Measurements from ENCODE around the gene VIPR2. TPM values are rescaled to one million over a fixed set of nuclear protein-coding genes. Genes with fewer than 3 reads are reported as not detected.

The VIPR2 gene
- total RNA-seq, 3 donors from 2014 or later: 0.48 to 14.0 (median 4.6) TPM

GRCh38 chr7:159030490-159031134, 114.1 kb downstream of the VIPR2 start:
- intact Hi-C loops (cut with DNase I; ENCODE audit: low total_unique reads): no loop called here
- H3K27ac ChIP-seq: peak overlapping the region; percentile 69 to 83

GRCh38 chr7:159028508-159029401, 115.9 kb downstream of the VIPR2 start:
- H3K4me3 ChIP-seq: no peak overlapping the region
- H3K9me3 ChIP-seq: no peaks in the 10 kb centered on the region
- TF ChIP-seq POLR2AphosphoS5 (IDR thresholded peaks at IDR 0.05) (no peak), POLR2A (IDR thresholded peaks at IDR 0.05) (no peak), CTCF (IDR thresholded peaks at IDR 0.05) (no peak)
- no peak overlapping the region for H3K27ac ChIP-seq
- peak; percentile 16 to 49 for DNase-seq (ENCODE audit: low spot score in 2 of 2)
- no peaks in the 10 kb centered on the region for H3K4me1 ChIP-seq
- H3K27me3 ChIP-seq: no peaks in the 10 kb centered on the region
- no peaks in the 10 kb centered on the region for H3K36me3 ChIP-seq
- intact Hi-C loops (cut with DNase I; ENCODE audit: low total_unique reads): no loop called here

More at GRCh38 chr7:159030490-159031134, 114.1 kb downstream of the VIPR2 start:
- Histone ChIP-seq H3K36me3 (no peaks in the 10 kb centered on the region), H3K4me1 (no peaks in the 10 kb centered on the region), H3K4me3 (peak overlapping the region; percentile 44 to 87 (median 61)), H3K9me3 (no peaks in the 10 kb centered on the region), H3K27me3 (no peaks in the 10 kb centered on the region)
- TF ChIP-seq POLR2A (IDR thresholded peaks at IDR 0.05): no peak
- TF ChIP-seq CTCF (IDR thresholded peaks at IDR 0.05): peak in 2 of 3 donors; percentile 28 to 50
- peak in 1 of 3 donors; percentile 45 for TF ChIP-seq POLR2AphosphoS5 (IDR thresholded peaks at IDR 0.05)
- peak; percentile 40 to 61 for DNase-seq (ENCODE audit: low spot score in 2 of 2)

- H3K4me3 ChIP-seq: peak overlapping the region in 2 of 3 donors; percentile 37 to 58
- no peaks in the 10 kb centered on the region for H3K27me3 ChIP-seq
- H3K9me3 ChIP-seq: no peaks in the 10 kb centered on the region
- H3K27ac ChIP-seq: peak overlapping the region; percentile 55 to 60
- DNase-seq (ENCODE audit: low spot score in 2 of 2): peak; percentile 55 to 56
- intact Hi-C loops (cut with DNase I; ENCODE audit: low total_unique reads): no loop called here
- no peak for TF ChIP-seq POLR2AphosphoS5 (IDR thresholded peaks at IDR 0.05)
- TF ChIP-seq CTCF (IDR thresholded peaks at IDR 0.05): no peak
- no peak for TF ChIP-seq POLR2A (IDR thresholded peaks at IDR 0.05)
- no peaks in the 10 kb centered on the region for H3K36me3 ChIP-seq
- no peaks in the 10 kb centered on the region for H3K4me1 ChIP-seq
These were observed 116.7 kb downstream of the VIPR2 start for GRCh38 chr7:159027789-159028507.

- Histone ChIP-seq H3K27ac (peak overlapping the region in 1 of 2 donors; percentile 33), H3K27me3 (no peaks in the 10 kb centered on the region), H3K36me3 (no peaks in the 10 kb centered on the region), H3K4me1 (no peaks in the 10 kb centered on the region), H3K4me3 (peak overlapping the region in 2 of 3 donors; percentile 37 to 58), H3K9me3 (no peaks in the 10 kb centered on the region)
- peak; percentile 33 to 39 for DNase-seq (ENCODE audit: low spot score in 2 of 2)
- intact Hi-C loops (cut with DNase I; ENCODE audit: low total_unique reads): no loop called here
- TF ChIP-seq POLR2A (IDR thresholded peaks at IDR 0.05) (no peak), POLR2AphosphoS5 (IDR thresholded peaks at IDR 0.05) (no peak), CTCF (IDR thresholded peaks at IDR 0.05) (no peak)
These were observed 117.4 kb downstream of the VIPR2 start for GRCh38 chr7:159027056-159027788.
